HTR-8/SVneo (cell line): ENCODE measurements around the gene MZT2A.
A peak's percentile ranks its signal among the peaks of the same experiment; 100 is the strongest.
"Not testable (repeated sequence)": the region's sequence is repeated elsewhere in the genome, so short reads cannot be mapped to it uniquely, and the experiment has no call there.

Experiments
- DNase-seq: peaks from one replicate; pipeline ENCODE4 v3.0.0; 2011; ENCODE audit warnings: low spot score, mixed read lengths; ENCODE audit not compliant: insufficient read length
- FAIRE-seq: peaks from 2 replicates; lab custom pipeline; 2011; peaks lifted over from hg19 to GRCh38; lab: Jason Lieb, UNC

MZT2A gene

DNA sequence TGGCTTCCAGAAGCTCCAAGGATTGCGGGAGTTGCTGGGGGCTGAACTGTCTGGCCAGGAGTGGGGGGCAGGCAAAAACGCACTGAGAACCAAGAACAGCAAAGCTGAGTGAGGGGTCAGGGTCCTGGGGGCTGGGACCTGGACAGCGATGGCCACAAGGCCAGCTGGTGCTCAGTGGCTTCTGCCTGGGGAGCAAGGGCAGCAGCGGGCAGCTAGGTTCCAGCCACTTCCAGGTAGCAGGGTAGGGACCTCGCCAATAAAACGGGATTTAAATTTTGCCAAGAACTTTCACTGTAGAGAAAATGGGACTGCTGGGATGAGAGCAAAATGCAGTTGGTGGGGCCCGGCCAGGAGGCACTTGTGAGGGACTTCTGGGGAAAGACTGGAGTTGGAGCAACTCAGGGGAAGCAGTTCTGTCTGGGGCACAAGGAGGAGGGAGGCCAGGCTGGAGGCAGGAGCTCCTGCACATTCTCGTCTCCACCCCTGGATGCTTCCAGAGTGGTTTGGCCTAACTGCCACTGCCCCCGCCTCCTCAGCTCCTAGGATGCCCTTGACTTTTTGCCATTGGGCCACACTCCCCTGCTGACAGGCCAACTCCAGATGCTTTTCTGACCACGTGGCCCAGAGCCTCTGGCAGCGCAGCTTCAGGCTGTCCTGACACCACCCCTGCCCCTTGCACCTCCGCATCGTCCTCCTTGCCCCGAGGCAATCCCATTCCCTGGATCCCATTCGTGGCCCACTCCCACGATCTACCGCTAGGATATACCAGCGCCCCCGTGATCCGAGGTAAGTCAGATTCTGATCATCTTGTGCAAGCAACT is 30.0 kb upstream of the MZT2A start:
- no peak for FAIRE-seq

DNA sequence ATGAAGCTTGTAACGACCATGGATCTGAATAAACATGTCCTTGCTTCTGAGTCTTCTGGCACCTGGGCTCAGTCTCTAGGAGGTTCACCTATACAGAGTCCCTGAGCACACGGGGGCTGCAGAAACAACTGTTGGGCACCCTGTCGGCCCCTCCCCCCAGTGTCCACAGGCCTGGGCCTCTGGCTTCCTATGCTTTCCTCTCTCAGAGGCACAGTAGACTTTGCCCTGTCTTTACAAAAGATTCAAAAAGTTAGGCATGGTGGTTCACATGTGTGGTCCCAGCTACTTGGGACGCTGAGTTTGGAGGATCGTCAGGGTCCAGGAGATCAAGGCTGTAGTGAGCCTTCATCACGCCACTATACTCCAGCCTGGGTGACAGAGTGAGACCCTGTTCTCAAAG is 29.3 kb upstream of the MZT2A start:
- DNase-seq, FAIRE-seq: not testable (repeated sequence)

More for the DNA sequence above, 30.0 kb upstream of the MZT2A start:
- no peak for DNase-seq

DNA sequence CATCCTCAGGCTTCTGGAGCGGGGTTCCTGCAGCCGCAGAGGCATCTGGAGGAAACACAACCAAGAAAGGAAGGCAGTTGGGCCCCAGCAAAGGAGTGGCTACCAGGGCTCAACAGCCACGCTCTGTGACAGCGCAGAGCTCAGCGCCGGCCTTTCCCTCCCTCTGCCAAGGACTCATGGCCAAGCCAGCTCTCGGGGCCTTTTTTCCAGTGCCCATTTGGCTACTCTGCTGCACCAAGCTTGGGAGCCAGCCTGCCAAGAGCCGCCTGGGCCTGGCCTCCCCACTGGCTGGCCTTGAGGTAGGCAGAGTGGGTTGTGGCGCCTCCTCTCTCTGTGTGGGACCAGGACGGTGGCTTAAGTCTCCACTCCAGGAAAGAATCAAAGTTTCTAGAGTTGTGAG is 28.3 kb upstream of the MZT2A start:
- DNase-seq, result no peak
- no peak for FAIRE-seq

DNA sequence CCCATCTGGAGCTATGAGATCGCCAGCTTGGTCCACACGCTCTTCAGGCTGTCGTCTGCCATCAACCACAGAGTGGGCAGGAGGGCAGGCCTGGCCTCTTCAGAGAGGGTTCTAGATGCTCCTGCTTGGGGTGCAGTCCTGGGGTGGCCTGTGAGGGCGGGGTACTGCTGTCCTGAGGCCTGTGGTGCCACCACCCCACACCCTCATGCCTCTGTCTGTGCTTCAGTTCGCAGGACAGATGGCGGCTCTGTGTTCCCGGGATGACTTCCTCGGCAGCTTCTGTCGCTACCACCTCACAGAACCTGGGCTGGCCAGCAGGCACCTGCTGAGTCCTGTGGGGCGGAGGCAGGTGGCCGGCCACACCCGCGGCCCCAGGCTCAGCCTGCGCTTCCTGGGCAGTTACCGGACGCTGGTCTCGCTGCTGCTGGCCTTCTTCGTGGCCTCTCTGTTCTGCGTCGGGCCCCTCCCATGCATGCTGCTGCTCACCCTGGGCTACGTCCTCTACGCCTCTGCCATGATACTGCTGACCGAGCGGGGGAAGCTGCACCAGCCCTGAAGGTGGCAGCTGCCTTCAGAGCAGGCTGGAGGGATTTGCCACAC is 27.8 kb upstream of the MZT2A start:
- not testable (repeated sequence) for FAIRE-seq

DNA sequence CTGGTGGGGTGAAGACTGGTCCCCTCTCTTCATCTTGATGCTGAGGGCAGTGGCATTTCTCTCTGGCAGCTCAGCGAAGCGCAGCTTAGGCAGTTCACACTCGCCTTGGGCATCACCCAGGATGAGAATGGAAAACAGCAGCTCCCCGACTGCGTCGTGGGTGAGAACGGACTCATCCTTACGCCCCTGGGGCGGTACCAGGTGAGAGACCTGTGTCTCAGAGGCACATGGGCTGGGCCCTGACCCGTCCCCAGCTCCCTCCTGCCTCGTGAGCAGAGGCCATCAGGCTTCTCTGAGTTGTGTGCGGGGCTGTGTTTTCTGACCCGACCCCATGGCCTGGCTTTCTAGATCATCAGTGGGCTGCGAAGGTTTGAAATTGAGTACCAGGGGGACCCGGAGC is 27.3 kb upstream of the MZT2A start:
- FAIRE-seq, result no peak
- no peak for DNase-seq

More for the DNA sequence above, 27.8 kb upstream of the MZT2A start:
- DNase-seq, result not testable (repeated sequence)

DNA sequence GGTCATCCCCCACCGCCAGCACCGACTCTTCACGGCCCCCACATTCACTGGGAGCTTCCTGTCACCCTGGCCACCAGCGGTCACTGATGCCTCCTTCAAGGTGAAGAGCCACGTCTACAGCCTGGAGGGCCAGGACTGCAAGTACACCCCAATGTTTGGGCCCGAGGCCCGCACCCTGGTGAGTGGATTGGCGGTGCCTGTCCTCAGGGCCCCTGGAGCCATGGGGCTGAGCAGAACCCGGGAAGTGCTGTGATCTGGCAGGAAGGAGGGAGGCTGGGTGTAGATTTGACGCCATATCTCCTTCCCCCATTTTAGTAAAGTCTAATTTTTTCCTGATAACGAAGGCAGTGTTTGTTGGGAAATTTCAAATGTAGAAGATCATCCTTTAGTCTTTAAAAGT is 26.3 kb upstream of the MZT2A start:
- FAIRE-seq, DNase-seq: not testable (repeated sequence)

DNA sequence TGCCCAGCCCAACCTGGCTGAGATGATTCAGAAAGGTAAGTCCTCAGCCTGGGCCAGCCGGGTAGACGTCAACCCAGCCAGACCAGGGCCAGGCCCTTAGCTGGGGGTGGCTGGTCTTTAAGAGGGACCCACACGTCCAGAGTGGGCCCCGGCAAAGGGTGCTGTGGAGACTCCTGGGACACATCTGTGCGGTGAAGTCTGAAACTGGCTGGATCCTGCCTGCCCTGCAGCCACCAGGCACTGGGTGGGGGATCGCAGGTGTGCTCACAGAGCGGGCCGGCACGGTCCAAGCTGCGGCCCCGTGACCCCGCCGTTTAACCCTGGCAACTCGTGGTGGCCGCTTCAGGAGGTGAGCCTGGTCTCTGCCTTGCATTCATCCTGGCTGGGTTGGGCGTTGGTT is 25.7 kb upstream of the MZT2A start:
- DNase-seq, FAIRE-seq: not testable (repeated sequence)

DNA sequence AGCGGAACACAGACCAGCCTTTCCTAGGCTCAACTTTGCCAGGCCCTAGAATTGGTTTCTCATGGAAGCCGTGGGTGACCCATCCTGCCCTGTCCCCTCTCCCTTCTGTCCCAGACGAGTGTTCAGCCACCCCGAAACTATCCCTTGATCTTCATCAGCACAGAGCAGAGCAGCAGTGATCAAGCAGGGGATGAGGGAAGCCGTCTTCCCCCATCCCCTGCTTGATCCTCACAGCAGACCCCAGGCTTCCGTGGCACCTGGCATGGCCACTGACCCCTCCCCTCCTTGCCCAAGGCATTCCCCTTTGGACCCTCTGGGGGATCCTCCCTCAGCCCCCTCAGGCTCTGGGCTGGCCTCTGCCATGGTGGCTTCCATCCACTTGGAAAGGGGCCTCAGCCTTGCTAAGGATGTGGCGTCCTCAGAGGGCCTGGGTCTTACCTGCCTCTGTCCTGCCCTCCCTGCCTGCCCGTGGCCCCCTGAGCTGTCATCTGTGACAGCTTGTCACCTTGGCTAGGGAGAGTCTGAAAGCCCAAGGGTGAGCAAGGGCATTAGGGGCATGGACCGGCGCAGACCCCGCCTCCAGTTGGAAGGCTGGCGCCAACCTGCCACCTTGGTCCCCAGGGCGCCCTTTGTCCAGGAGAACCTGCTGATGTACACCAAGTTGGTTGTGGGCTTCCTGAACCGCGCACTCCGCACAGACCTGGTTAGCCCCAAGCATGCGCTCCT is 25.1 kb upstream of the MZT2A start:
- DNase-seq, result no peak
- no peak for FAIRE-seq

DNA sequence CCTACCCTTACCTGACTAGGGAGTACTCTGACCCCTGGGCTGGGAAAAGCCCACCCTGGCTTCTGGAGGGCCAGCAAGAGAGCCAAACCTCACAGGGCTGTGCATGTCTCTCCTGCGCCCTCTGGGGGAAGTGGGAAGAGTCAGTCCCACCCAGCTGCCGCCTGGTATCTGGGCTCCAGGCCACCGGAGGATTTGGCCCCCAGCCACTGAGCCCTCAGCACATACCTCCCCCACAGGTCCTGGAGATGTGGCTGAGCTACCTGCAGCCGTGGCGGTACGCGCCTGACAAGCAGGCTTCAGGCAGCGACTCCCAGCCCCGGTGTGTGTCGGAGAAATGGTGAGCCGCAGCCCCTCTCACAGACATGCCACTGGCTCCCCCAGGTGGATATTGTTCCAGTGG is 24.4 kb upstream of the MZT2A start:
- not testable (repeated sequence) for DNase-seq
- FAIRE-seq, result peak; percentile 55

DNA sequence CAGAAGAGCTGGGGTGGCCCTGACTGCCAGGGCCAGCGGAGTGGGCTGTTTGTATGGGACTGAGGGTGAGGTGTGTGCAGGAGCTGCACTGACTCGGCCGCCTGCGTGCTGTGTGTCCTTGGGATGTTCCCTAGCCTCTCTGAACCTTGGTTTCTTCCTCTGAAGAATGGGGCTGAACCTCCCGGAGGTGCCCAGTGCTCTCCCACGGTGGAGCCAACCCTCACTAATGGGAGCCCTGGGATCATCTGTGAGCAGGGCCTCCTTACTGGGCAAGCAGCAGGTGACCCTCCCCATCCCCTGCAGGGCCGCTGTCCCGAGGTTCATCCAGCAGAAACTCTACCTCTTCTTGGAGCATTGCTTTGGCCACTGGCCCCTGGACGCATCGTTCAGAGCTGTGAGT is 23.8 kb upstream of the MZT2A start:
- DNase-seq (no peak), FAIRE-seq (peak; percentile 67)

DNA sequence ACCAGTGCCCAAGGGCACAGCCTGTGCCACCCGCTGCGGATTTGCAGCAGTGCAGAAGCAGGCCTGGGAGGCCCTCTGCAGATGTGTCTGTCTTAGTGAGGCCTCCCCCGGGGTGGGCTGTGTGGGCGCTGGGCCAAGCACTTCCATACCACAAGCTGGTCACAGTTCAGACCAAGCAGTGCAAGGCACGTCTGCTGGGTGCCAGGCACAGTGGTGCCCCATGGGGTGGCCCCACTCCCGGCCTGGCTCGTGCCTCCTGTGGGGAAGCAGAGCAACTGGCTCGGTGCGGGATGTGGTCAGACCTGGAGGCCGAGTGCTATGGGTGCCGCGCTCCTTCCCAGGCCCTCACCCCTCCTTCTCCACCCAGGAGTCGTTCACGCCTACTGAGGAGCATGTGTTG is 23.0 kb upstream of the MZT2A start:
- not testable (repeated sequence) for DNase-seq, FAIRE-seq

DNA sequence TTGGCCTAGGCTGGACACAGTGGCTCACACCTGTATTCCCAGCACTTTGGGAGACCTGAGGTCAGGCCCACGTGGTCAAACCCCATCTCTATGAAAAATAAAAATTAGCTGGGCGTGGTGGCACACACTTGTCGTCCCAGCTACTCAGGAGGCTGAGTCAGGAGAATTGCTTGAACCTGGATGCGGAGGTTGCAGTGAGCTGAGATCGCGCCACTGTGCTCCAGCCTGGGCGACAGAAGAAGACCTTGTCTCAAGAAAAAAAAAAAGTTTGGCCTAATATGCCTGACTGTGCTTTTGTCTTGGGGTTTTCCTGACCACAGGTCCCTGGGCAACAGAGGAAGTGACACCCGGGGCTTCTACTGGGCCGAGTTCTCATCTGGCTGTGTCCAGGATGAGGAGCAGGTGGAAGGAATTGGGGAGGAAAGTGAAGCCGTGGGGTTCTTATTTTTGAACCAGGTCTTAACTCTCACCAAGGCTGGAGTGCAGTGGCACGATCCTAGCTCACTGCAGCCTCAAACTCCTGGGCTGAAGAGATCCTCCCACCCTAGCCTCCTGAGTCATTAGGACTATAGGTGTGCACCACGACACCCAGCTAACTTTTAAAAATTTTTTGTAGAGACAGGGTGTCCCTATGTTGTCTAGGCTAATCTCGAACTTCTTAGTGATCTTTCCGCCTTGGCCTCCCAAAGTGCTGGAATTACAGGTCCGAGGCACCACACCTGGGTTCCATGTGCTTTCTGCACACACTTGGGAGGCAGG is 22.4 kb upstream of the MZT2A start:
- FAIRE-seq, result peak; percentile 13
- DNase-seq, result not testable (repeated sequence)

DNA sequence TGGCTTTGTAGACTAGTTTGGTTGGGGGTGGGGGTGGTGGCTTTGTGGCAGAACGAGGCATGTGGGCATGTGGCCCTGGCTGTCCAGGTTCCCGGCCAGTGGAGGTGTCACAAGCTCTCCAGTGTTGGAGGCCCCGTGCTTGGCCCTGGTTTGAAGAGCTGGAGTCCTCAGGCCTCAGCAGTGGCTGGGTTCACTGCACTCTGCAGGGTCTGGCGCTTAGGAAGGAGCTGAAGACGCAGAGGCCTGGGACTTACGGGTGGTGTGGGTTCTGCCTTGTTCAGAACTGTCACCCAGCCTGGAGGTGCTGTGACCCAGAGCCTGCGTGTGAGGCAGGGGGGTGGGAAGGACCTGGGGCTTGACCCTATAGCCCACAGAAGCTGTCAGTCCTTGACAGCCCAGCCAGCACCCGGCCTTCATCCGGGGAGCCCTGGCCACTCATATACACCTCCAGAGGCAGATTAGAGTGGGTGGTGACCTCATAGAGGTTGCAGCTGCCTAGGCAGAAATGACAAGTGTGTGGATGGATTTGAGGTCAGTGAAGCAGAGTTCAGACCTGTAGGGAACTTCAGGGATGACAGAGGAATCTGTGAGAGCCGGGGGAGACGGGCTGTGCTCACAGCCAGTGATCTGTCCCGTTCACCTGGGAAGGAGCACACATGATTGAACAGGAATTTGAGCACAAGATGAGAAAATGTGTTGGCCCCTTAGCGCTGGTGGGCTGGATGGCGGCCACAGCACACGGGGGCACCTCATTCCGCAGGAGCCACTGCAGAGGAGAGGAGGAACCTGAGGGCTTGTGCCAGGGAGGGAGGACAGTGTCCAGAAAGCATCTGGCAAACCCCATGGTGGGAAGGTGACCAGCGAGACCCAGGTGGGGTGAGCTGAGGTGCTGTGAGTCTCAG is 20.0 kb upstream of the MZT2A start:
- FAIRE-seq, result not testable (repeated sequence)

DNA sequence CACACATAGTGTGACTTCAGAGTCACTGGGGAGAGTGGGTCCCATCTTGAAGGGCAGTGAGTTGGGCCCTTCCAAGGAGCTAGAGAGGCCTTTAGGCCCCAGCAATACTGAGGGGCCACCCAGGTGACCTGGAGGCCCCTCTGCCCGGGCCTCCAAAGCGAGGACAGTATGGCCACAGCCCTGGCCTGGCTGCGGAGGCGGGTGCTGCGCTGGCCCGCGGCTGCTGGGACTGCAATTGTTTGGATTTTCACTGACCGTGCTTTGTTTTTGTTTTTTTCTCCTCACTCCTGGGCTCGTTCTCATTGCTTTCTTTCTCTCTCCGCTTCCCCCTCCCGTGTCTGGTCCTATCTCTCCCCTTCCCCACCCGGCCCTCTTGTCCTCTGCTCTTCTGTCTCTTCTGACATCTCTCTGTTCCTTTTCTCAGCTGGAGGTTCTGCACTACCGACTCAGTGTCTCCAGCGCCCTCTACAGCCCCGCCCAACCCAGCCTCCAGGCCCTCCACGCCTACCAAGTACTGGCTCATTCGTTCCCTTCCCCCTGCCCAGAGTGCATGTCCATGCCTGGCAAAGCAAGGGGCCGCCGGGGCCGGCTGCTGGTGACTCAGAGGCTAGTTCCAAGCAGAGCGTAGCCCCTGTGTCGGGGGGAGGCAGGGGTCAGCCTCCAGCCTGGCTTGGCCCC is 19.2 kb upstream of the MZT2A start:
- FAIRE-seq, result not testable (repeated sequence)

More for the DNA sequence above, 20.0 kb upstream of the MZT2A start:
- DNase-seq, result not testable (repeated sequence)

DNA sequence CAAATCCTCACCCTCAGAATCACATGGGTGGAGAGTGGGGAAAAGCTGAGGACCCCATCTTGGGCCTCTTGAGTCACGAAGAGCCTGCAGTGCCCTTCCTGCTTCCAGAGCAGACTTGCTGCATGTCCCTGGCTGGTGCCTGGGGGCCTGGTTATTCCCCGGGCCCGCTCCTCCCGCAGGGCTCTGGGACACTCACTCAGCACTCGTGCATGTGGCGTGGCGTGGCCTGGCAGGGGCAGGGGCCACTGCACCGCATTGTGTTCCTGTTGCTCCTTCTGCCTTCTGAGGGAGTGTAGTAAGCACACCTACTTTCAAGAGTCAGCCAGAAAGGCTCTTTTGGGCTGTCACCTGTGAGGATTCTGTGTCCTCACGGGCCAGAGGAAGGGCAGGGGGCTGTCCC is 17.4 kb upstream of the MZT2A start:
- no peak for FAIRE-seq
- no peak for DNase-seq

More for the DNA sequence above, 19.2 kb upstream of the MZT2A start:
- DNase-seq, result not testable (repeated sequence)

DNA sequence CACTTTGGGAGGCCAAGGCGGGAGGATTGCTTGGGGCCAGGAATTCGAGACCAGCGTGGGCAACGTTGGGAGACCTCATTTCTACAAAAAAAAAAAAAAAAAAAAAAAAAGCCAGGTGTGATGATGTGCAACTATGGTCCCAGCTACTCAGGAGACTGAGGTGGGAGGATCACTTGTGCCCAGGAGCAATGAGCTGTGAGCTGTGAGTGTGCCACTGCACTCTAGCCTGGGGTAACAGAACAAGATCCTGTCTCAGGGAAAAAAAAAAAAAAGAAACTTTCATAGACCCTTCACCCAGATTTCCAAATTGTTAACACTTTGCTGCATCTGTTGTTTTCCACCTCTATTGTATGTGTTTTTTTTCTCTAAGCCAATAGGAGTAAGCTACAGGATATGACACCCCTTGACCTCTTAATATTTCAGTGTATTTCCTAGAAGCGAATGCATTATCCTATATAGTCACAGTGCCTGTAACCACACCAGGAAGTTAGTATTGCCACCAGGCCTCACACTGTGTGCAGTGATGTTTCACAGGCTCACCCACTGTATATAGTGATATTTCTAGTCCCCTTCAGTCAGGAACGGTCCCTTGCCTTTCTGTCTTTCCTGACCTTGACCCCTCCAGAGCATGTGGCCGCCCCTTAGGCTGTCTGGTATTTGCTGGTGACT is 12.0 kb upstream of the MZT2A start:
- not testable (repeated sequence) for FAIRE-seq, DNase-seq

DNA sequence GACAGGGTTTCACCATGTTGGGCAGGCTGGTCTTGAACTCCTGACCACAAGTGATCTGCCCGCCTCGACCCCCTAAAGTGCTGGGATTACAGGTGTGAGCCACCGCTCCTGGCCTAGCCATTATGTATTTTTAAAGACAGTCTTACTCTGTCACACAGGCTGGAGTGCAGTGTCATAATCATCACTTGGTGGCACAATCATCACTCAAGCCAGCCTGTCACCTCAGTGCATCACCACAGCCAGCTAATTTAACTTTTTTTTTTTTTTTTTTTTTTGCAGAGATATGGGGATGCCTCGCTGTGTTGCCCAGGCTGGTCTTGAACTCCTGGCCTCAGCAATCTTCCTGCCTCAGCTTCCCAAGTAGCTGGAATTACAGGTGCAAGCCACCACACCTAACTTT is 11.4 kb upstream of the MZT2A start:
- not testable (repeated sequence) for DNase-seq, FAIRE-seq
